Measurements from ENCODE around the gene ZBTB12. TPM values are rescaled to one million over a fixed set of nuclear protein-coding genes. Genes with fewer than 3 reads are reported as not detected.

ZBTB12 gene
- total and polyA plus RNA-seq, 10 of the 15 experiments (the other 5 are each of a cell fraction or from before 2014, with no cell fraction given): 0.81 to 4.5 (median 1.7) TPM; not detected in 4

GRCh38 chr6:31877651-31878161 is 24.2 kb downstream of the ZBTB12 start (continued):
- TF ChIP-seq MAX (IDR thresholded peaks at IDR 0.05; ENCODE audit: low read depth, low read length) (no peak), ZNF207 (IDR thresholded peaks at IDR 0.05; ENCODE audit: borderline replicate concordance) (no peak), JUND (IDR thresholded peaks at IDR 0.05; ENCODE audit: low read depth, low read length) (no peak), RELA (IDR thresholded peaks at IDR 0.05; ENCODE audit: borderline replicate concordance, partially characterized antibody) (no peak), ZNF592 (IDR thresholded peaks at IDR 0.05) (no peak), SPI1 (IDR thresholded peaks at IDR 0.05; ENCODE audit: borderline replicate concordance, insufficient read depth, low read depth, low read length) (no peak), MYB (IDR thresholded peaks at IDR 0.05; ENCODE audit: borderline replicate concordance, low read depth, low read length) (no peak)

GRCh38 chr6:31877125-31877650 is 24.7 kb downstream of the ZBTB12 start:
- FAIRE-seq: no peak
- TF ChIP-seq STAT1 (conservative IDR thresholded peaks at IDR 0.05): no peak
- no peak for TF ChIP-seq EED (IDR thresholded peaks at IDR 0.05; ENCODE audit: low read depth)
- no peak for TF ChIP-seq CHD4 (IDR thresholded peaks at IDR 0.05)
- no peak for TF ChIP-seq DPF2 (IDR thresholded peaks at IDR 0.05)
- CTCF ChIA-PET: interaction anchor here (1.5 kb wide), 1 partner anchor 10 kb away, joined by 6 read pairs; no protein-coding TSS in a partner anchor

More at GRCh38 chr6:31877125-31877650, 24.7 kb downstream of the ZBTB12 start:
- in situ Hi-C loops (cut with MboI) (no loop called here), intact Hi-C loops (cut with micrococcal nuclease; ENCODE audit: unreplicated experiment) (no loop called here)
- ChIA-PET RAD21 (ENCODE audit: unreplicated experiment) (no interaction called here), POLR2A (no interaction called here), SMC1A (ENCODE audit: uncharacterized antibody, unreplicated experiment) (no interaction called here)
- Histone ChIP-seq H3K27me3 (replicated peaks in 1 of 2; ENCODE audit: control insufficient read depth in 2 of 2, insufficient read depth in 2 of 2, low read length in 1 of 2) (no peaks in the 10 kb centered on the region), H2AFZ (ENCODE audit: control insufficient read depth, low read depth, low read length) (no peak overlapping the region), H3K4me2 (ENCODE audit: control insufficient read depth, insufficient read depth) (no peak overlapping the region), H4K20me1 (ENCODE audit: control insufficient read depth, insufficient read depth) (no peaks in the 10 kb centered on the region), H3K9ac (ENCODE audit: control insufficient read depth, insufficient read depth, low read length) (no peak overlapping the region), H3K27ac (ENCODE audit: control insufficient read depth, insufficient read depth) (no peak overlapping the region), H3K9me3 (replicated peaks; ENCODE audit: control insufficient read depth, insufficient read depth, low read length) (no peaks in the 10 kb centered on the region), H3K4me1 (ENCODE audit: control insufficient read depth, insufficient read depth, low read length) (no peaks in the 10 kb centered on the region), H3K4me3 (no peak overlapping the region), H3K79me2 (ENCODE audit: control insufficient read depth, insufficient read depth, low read length) (no peaks in the 10 kb centered on the region), H3K36me3 (ENCODE audit: control insufficient read depth in 2 of 2, insufficient read depth in 2 of 2, low read length in 1 of 2) (peaks cover 0 to 6% of the 10 kb centered on the region in 2 experiments; a peak in 3 of 4 replicates)
- ATAC-seq: no peak
- WGBS (ENCODE audit: insufficient coverage, insufficient replicate concordance, low lambda C conversion rate, missing lambda C conversion rate): 65% methylated on average over 3 of the region's 3 CpGs
- no TSS peak for BruUV-seq (replicated peaks)
- no peak for DNase-seq (ENCODE audit: low read depth, low spot score)

Data from GM12878 (cell line).